ENCODE results near the gene TAF4.

- TF ChIP-seq POLR2A (IDR thresholded peaks at IDR 0.05) (no peak), CTCF (IDR thresholded peaks at IDR 0.05) (no peak)
Measured at GRCh38 chr20:62043131-62043914, 22.4 kb downstream of the TAF4 start.

Data from body of pancreas (tissue), 4 donors.